Pancreas (tissue), 10 donors: ENCODE results near the gene CISTR. TPM values are rescaled to one million over a fixed set of nuclear protein-coding genes. Genes with fewer than 3 reads are reported as not detected.
A peak's percentile ranks its signal among the peaks of the same experiment; 100 is the strongest.

Experiments
- ATAC-seq, 4 donors: fragments of 200-7000 bp; cut with Tn5 transposase; one replicate each; pipeline versions ENCODE4 v1.8.0 to v1.9.1; 2020; ENCODE audit warnings: mild to moderate bottlenecking in 4 of 4, moderate library complexity in 4 of 4
- DNase-seq, 6 donors: peaks; one replicate each; pipeline ENCODE4 v3.0.0-alpha.2; 2020
- FAIRE-seq: peaks from 2 replicates; lab custom pipeline; 2012; peaks lifted over from hg19 to GRCh38; lab: Jason Lieb, UNC
- H3K27ac ChIP-seq, 4 donors: fragments of 200-600 bp; sonication (generic); 1 replicate in 3 of 4; 2 replicates in 1 of 4; pipeline versions ENCODE4 v1.5.0 to v1.8.0; 2020
- H3K27me3 ChIP-seq, 4 donors: fragments of 200-600 bp; one replicate each; pipeline ENCODE4 v1.8.0; 2021
- H3K36me3 ChIP-seq, 3 donors: fragments of 200-600 bp; sonication (generic) in 1 of 3; one replicate each; pipeline versions ENCODE4 v1.5.0 to v1.8.0; 2020 to 2021
- H3K4me1 ChIP-seq, 3 donors: fragments of 200-600 bp; one replicate each; pipeline ENCODE4 v1.8.0; 2021
- H3K4me3 ChIP-seq, 4 donors: fragments of 200-600 bp; sonication (generic) in 2 of 4; one replicate each; pipeline versions ENCODE4 v1.5.0 to v1.8.0; 2020 to 2021
- H3K9me3 ChIP-seq, 4 donors: fragments of 200-600 bp; one replicate each; pipeline ENCODE4 v1.8.0; 2021
- CTCF ChIP-seq, 4 donors: fragments of 200-600 bp; sonication (generic) in 3 of 4; IDR thresholded peaks; one replicate each; pipeline versions ENCODE4 v1.5.0 to v1.8.0; 2021; ENCODE audit warnings: antibody characterized with exemption in 4 of 4
- WGBS, 2 donors: extraction: QIAGEN DNeasy Blood & Tissue Kit; methylation state at CpG; one replicate each; pipeline ENCODE4 v1.1.7; 2013; 5-methylcytosine and 5-hydroxymethylcytosine counted together
- intact Hi-C, 3 donors: fragments of 100-400 bp; cut with DNase I; formaldehyde crosslinking; loops; one replicate each; pipeline versions ENCODE4 v1.11.1 to v1.14.2; 2022
- polyA plus RNA-seq, 2 donors: library from polyadenylated mRNA; stranded (reverse); fragments of 200-250 nt; gene quantifications; one replicate each; pipeline ENCODE4 v1.2.3, GENCODE V29; 2013
- total RNA-seq, 6 donors: library from RNA; stranded (reverse); fragmentation: NEBNext Ultra II Directional in 4 of 6; extraction: Animal tissue kit (Norgen Biotek cat#: 25700) in 4 of 6; gene quantifications; one replicate each; pipeline versions ENCODE4 v1.2.1 to v1.2.4, GENCODE V29; 2021 to 2023
- donor health status: healthy with polysubstance abuse.
- donor health status: DM: no; HTN: no; CAD: no; lungs with moderate emphysema.
- donor health status: DM: no; HTN: no; CAD: no.
- donor health status: control.
- donor health status: control.
- donor health status: Bipolar disorder and iron deficiency.
- donor health status: DM: yes; HTN: yes; CAD: no.
- donor health status: DM: no; HTN: no; CAD: no.
- donor health status: DM: no; HTN: no; CAD: no.
- donor health status: DM: yes; HTN: yes; CAD: no.

Gene CISTR
- total and polyA plus RNA-seq, 8 donors = not detected

GRCh38 chr12:53744751-53745150 lies 7.0 kb downstream of the CISTR start:
- H3K36me3 ChIP-seq = no peaks in the 10 kb centered on the region
- ATAC-seq (no peak), FAIRE-seq (no peak), DNase-seq (no peak)
- no peak overlapping the region for H3K4me3 ChIP-seq
- no peak overlapping the region for H3K27ac ChIP-seq
- 32 to 46% methylated on average over 6 of the region's 6 CpGs for WGBS, 2 donors
- peaks cover 0 to 4% (median 0%) of the 10 kb centered on the region in 3 donors for H3K4me1 ChIP-seq
- no peak for TF ChIP-seq CTCF (IDR thresholded peaks at IDR 0.05)
- peaks cover 0 to 16% (median 5%) of the 10 kb centered on the region in 4 donors for H3K27me3 ChIP-seq
- no peaks in the 10 kb centered on the region for H3K9me3 ChIP-seq
- intact Hi-C loops = loop anchor here in 1 of 3 donors (5.0 kb wide), 1 partner anchor 42 kb away; no protein-coding TSS in a partner anchor

- 85 to 90% methylated on average over 1 of the region's 1 CpG for WGBS, 2 donors
- Histone ChIP-seq H3K27ac (no peak overlapping the region), H3K36me3 (no peaks in the 10 kb centered on the region), H3K9me3 (no peaks in the 10 kb centered on the region), H3K4me1 (peaks cover 0 to 7% (median 0%) of the 10 kb centered on the region in 3 donors), H3K27me3 (peaks cover 0 to 16% (median 5%) of the 10 kb centered on the region in 4 donors), H3K4me3 (no peak overlapping the region)
- no peak for FAIRE-seq
- no peak for TF ChIP-seq CTCF (IDR thresholded peaks at IDR 0.05)
- intact Hi-C loops = no loop called here
- ATAC-seq = no peak
- no peak for DNase-seq
Observed at GRCh38 chr12:53744130-53744441, 7.7 kb downstream of the CISTR start.

GRCh38 chr12:53743266-53744129 lies 8.3 kb downstream of the CISTR start:
- Histone ChIP-seq H3K27me3 (peaks cover 0 to 16% (median 5%) of the 10 kb centered on the region in 4 donors), H3K4me3 (peak overlapping the region in 1 of 4 donors; percentile 23), H3K9me3 (no peaks in the 10 kb centered on the region), H3K4me1 (peaks cover 0 to 7% (median 0%) of the 10 kb centered on the region in 3 donors), H3K27ac (no peak overlapping the region), H3K36me3 (no peaks in the 10 kb centered on the region)
- FAIRE-seq = no peak
- TF ChIP-seq CTCF (IDR thresholded peaks at IDR 0.05) = peak; percentile 80 to 91 (median 90)
- peak; percentile 61 to 75 (median 73) for ATAC-seq
- peak in 5 of 6 donors; percentile 33 to 74 (median 71) for DNase-seq
- intact Hi-C loops = loop anchor here in 1 of 3 donors (2.0 kb wide), 1 partner anchor 41 kb away; no protein-coding TSS in a partner anchor
- 9 to 10% methylated on average over 16 of the region's 16 CpGs for WGBS, 2 donors

GRCh38 chr12:53740130-53740491 lies 11.7 kb downstream of the CISTR start:
- Histone ChIP-seq H3K27ac (no peak overlapping the region), H3K36me3 (no peaks in the 10 kb centered on the region), H3K4me3 (peak overlapping the region in 1 of 4 donors; percentile 10), H3K27me3 (peaks cover 0 to 10% (median 3%) of the 10 kb centered on the region in 4 donors), H3K4me1 (peaks cover 0 to 12% (median 0%) of the 10 kb centered on the region in 3 donors), H3K9me3 (no peaks in the 10 kb centered on the region)
- 59 to 66% methylated on average over 3 of the region's 3 CpGs for WGBS, 2 donors
- FAIRE-seq = no peak
- no peak for ATAC-seq
- intact Hi-C loops = no loop called here
- no peak for TF ChIP-seq CTCF (IDR thresholded peaks at IDR 0.05)
- DNase-seq = no peak
